Measurements from ENCODE around the gene GLT1D1. TPM values are rescaled to one million over a fixed set of nuclear protein-coding genes. Genes with fewer than 3 reads are reported as not detected.

Gene GLT1D1
- total and polyA plus RNA-seq, 7 donors = 0.23 to 0.95 (median 0.49) TPM

GRCh38 chr12:128914908-128915563, 61.8 kb downstream of the GLT1D1 start:
- TF ChIP-seq POLR2A (IDR thresholded peaks at IDR 0.05) (no peak), CTCF (IDR thresholded peaks at IDR 0.05) (no peak), EP300 (IDR thresholded peaks at IDR 0.05) (no peak), POLR2AphosphoS5 (IDR thresholded peaks at IDR 0.05) (no peak)
- Histone ChIP-seq H3K27me3 (no peaks in the 10 kb centered on the region), H3K36me3 (no peaks in the 10 kb centered on the region), H3K9me3 (no peaks in the 10 kb centered on the region), H3K27ac (no peak overlapping the region), H3K4me3 (no peak overlapping the region), H3K4me1 (no peaks in the 10 kb centered on the region)
- no peak for DNase-seq
- intact Hi-C loops (cut with DNase I) = no loop called here
- 64 to 75% methylated on average over 11 of the region's 11 CpGs for WGBS, 2 donors

- DNase-seq = no peak
- 87 to 95% methylated on average over 4 of the region's 4 CpGs for WGBS, 2 donors
- intact Hi-C loops (cut with DNase I) = no loop called here
Measured at GRCh38 chr12:128916425-128916824, 63.1 kb downstream of the GLT1D1 start.

GRCh38 chr12:128918481-128919260, 65.4 kb downstream of the GLT1D1 start:
- no peak for TF ChIP-seq POLR2AphosphoS5 (IDR thresholded peaks at IDR 0.05)
- TF ChIP-seq CTCF (IDR thresholded peaks at IDR 0.05) = no peak
- TF ChIP-seq POLR2A (IDR thresholded peaks at IDR 0.05) = no peak
- no peak for TF ChIP-seq EP300 (IDR thresholded peaks at IDR 0.05)
- H3K36me3 ChIP-seq = no peaks in the 10 kb centered on the region
- no peaks in the 10 kb centered on the region for H3K4me1 ChIP-seq
- H3K27ac ChIP-seq = no peak overlapping the region
- 64 to 70% methylated on average over 13 of the region's 13 CpGs for WGBS, 2 donors
- no peaks in the 10 kb centered on the region for H3K27me3 ChIP-seq
- intact Hi-C loops (cut with DNase I) = no loop called here
- H3K4me3 ChIP-seq = no peak overlapping the region
- DNase-seq = no peak
- no peaks in the 10 kb centered on the region for H3K9me3 ChIP-seq

More at GRCh38 chr12:128916425-128916824, 63.1 kb downstream of the GLT1D1 start:
- H3K9me3 ChIP-seq = no peaks in the 10 kb centered on the region
- no peak overlapping the region for H3K27ac ChIP-seq
- no peak overlapping the region for H3K4me3 ChIP-seq
- H3K4me1 ChIP-seq = no peaks in the 10 kb centered on the region
- no peak for TF ChIP-seq POLR2A (IDR thresholded peaks at IDR 0.05)
- no peak for TF ChIP-seq EP300 (IDR thresholded peaks at IDR 0.05)
- TF ChIP-seq CTCF (IDR thresholded peaks at IDR 0.05) = no peak
- no peak for TF ChIP-seq POLR2AphosphoS5 (IDR thresholded peaks at IDR 0.05)
- no peaks in the 10 kb centered on the region for H3K36me3 ChIP-seq
- H3K27me3 ChIP-seq = no peaks in the 10 kb centered on the region

- H3K9me3 ChIP-seq = no peaks in the 10 kb centered on the region
- no peak for DNase-seq
- intact Hi-C loops (cut with DNase I) = no loop called here
- no peaks in the 10 kb centered on the region for H3K27me3 ChIP-seq
- TF ChIP-seq EP300 (IDR thresholded peaks at IDR 0.05) = no peak
- TF ChIP-seq CTCF (IDR thresholded peaks at IDR 0.05) = no peak
- TF ChIP-seq POLR2A (IDR thresholded peaks at IDR 0.05) = no peak
- TF ChIP-seq POLR2AphosphoS5 (IDR thresholded peaks at IDR 0.05) = no peak
- no peaks in the 10 kb centered on the region for H3K36me3 ChIP-seq
- H3K4me3 ChIP-seq = no peak overlapping the region
- 82% methylated on average over 8 of the region's 8 CpGs for WGBS, 2 donors
- no peak overlapping the region for H3K27ac ChIP-seq
- no peaks in the 10 kb centered on the region for H3K4me1 ChIP-seq
Measured at GRCh38 chr12:128920468-128920867, 67.2 kb downstream of the GLT1D1 start.
